Measurements from ENCODE around the gene RIC1.

DNA sequence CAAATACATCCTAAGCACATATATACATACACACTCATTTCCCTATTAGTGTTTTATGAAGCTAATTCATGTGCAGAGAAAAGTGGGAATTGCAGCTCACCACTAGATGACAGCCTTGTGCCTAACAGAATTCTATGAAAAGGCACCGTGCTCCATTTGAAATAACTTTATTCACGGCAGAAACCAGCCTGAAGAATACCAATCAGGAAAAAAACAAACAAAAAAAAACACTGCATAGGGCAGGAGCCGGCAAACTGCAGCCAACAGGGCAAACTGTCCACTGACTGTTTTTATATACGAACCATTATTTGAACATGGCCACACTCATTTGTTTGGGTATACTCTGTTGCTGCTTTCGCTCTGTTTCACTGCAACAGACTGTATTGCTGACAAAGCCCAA lies 170.4 kb downstream of the RIC1 start:
- TF ChIP-seq, protein P1, sequence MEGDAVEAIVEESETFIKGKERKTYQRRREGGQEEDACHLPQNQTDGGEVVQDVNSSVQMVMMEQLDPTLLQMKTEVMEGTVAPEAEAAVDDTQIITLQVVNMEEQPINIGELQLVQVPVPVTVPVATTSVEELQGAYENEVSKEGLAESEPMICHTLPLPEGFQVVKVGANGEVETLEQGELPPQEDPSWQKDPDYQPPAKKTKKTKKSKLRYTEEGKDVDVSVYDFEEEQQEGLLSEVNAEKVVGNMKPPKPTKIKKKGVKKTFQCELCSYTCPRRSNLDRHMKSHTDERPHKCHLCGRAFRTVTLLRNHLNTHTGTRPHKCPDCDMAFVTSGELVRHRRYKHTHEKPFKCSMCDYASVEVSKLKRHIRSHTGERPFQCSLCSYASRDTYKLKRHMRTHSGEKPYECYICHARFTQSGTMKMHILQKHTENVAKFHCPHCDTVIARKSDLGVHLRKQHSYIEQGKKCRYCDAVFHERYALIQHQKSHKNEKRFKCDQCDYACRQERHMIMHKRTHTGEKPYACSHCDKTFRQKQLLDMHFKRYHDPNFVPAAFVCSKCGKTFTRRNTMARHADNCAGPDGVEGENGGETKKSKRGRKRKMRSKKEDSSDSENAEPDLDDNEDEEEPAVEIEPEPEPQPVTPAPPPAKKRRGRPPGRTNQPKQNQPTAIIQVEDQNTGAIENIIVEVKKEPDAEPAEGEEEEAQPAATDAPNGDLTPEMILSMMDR (IDR thresholded peaks at IDR 0.05; ENCODE audit: insufficient read depth, low read length), result peak; percentile 25
- TF ChIP-seq POLR2AphosphoS5 (IDR thresholded peaks at IDR 0.05; ENCODE audit: low read depth), result no peak
- no peak for TF ChIP-seq GABPA (IDR thresholded peaks at IDR 0.05; ENCODE audit: low read depth)
- TF ChIP-seq SPI1 (IDR thresholded peaks at IDR 0.05; ENCODE audit: borderline replicate concordance, low read depth), result no peak
- TF ChIP-seq, protein P2, sequence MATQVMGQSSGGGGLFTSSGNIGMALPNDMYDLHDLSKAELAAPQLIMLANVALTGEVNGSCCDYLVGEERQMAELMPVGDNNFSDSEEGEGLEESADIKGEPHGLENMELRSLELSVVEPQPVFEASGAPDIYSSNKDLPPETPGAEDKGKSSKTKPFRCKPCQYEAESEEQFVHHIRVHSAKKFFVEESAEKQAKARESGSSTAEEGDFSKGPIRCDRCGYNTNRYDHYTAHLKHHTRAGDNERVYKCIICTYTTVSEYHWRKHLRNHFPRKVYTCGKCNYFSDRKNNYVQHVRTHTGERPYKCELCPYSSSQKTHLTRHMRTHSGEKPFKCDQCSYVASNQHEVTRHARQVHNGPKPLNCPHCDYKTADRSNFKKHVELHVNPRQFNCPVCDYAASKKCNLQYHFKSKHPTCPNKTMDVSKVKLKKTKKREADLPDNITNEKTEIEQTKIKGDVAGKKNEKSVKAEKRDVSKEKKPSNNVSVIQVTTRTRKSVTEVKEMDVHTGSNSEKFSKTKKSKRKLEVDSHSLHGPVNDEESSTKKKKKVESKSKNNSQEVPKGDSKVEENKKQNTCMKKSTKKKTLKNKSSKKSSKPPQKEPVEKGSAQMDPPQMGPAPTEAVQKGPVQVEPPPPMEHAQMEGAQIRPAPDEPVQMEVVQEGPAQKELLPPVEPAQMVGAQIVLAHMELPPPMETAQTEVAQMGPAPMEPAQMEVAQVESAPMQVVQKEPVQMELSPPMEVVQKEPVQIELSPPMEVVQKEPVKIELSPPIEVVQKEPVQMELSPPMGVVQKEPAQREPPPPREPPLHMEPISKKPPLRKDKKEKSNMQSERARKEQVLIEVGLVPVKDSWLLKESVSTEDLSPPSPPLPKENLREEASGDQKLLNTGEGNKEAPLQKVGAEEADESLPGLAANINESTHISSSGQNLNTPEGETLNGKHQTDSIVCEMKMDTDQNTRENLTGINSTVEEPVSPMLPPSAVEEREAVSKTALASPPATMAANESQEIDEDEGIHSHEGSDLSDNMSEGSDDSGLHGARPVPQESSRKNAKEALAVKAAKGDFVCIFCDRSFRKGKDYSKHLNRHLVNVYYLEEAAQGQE (IDR thresholded peaks at IDR 0.05; ENCODE audit: insufficient replicate concordance, low read depth), result no peak

Data from HL-60 (cell line).